IPS-20b (cell line): ENCODE measurements around the gene ARSB.

Experiments
- H3K27ac ChIP-seq: one replicate; pipeline ENCODE4 v1.5.1; 2013; ENCODE audit warnings: low read length
- H3K27me3 ChIP-seq: 2 replicates; pipeline ENCODE4 v1.6.1; 2013; ENCODE audit warnings: mild to moderate bottlenecking, low read length, inconsistent platforms; ENCODE audit not compliant: insufficient read depth
- H3K36me3 ChIP-seq: 2 replicates; pipeline ENCODE4 v1.6.1; 2013; ENCODE audit warnings: low read depth, mild to moderate bottlenecking, inconsistent platforms, low read length, moderate library complexity; ENCODE audit not compliant: insufficient read depth
- H3K4me1 ChIP-seq: 2 replicates; pipeline ENCODE4 v1.6.1; 2013; ENCODE audit warnings: mild to moderate bottlenecking, control low read depth, inconsistent platforms, low read length, moderate library complexity; ENCODE audit not compliant: insufficient read depth
- H3K4me3 ChIP-seq: 2 replicates; pipeline ENCODE4 v1.5.1; 2013; ENCODE audit warnings: mild to moderate bottlenecking, low read length, inconsistent platforms
- H3K9ac ChIP-seq: 2 replicates; pipeline ENCODE4 v1.6.1; 2013; ENCODE audit warnings: low read depth, mild to moderate bottlenecking, inconsistent platforms, low read length, moderate library complexity
- H3K9me3 ChIP-seq: 2 replicates; pipeline ENCODE4 v1.6.1; 2013; ENCODE audit warnings: mild to moderate bottlenecking, low read depth, low read length, inconsistent platforms; ENCODE audit not compliant: insufficient read depth

Gene ARSB

GRCh38 chr5:78927657-78928282, 57.3 kb downstream of the ARSB start:
- Histone ChIP-seq H3K27ac (no peak overlapping the region), H3K36me3 (no peaks in the 10 kb centered on the region), H3K4me1 (peaks cover 42% of the 10 kb centered on the region), H3K27me3 (no peaks in the 10 kb centered on the region), H3K9me3 (no peaks in the 10 kb centered on the region), H3K4me3 (peak overlapping the region; percentile 19; the same call in 1 of the 2 replicates), H3K9ac (no peak overlapping the region)

- H3K4me3 ChIP-seq = peak overlapping the region; percentile 51; the same call in 1 of the 2 replicates
Observed at GRCh38 chr5:78926252-78926651, 58.9 kb downstream of the ARSB start.

GRCh38 chr5:78925129-78925876, 59.8 kb downstream of the ARSB start:
- no peaks in the 10 kb centered on the region for H3K9me3 ChIP-seq
- H3K27me3 ChIP-seq = no peaks in the 10 kb centered on the region
- H3K36me3 ChIP-seq = no peaks in the 10 kb centered on the region
- H3K9ac ChIP-seq = no peak overlapping the region
- no peak overlapping the region for H3K27ac ChIP-seq
- H3K4me3 ChIP-seq = no peak overlapping the region
- H3K4me1 ChIP-seq = peaks cover 34% of the 10 kb centered on the region

More at GRCh38 chr5:78926252-78926651, 58.9 kb downstream of the ARSB start:
- H3K27ac ChIP-seq = peak overlapping the region; percentile 91
- no peaks in the 10 kb centered on the region for H3K9me3 ChIP-seq
- no peaks in the 10 kb centered on the region for H3K27me3 ChIP-seq
- peak overlapping the region; percentile 41; the same call in 1 of the 2 replicates for H3K9ac ChIP-seq
- H3K4me1 ChIP-seq = peaks cover 42% of the 10 kb centered on the region
- H3K36me3 ChIP-seq = no peaks in the 10 kb centered on the region

GRCh38 chr5:78923622-78923970, 61.5 kb downstream of the ARSB start:
- no peak overlapping the region for H3K4me3 ChIP-seq
- H3K4me1 ChIP-seq = peaks cover 30% of the 10 kb centered on the region
- H3K9me3 ChIP-seq = no peaks in the 10 kb centered on the region
- no peak overlapping the region for H3K9ac ChIP-seq
- H3K27me3 ChIP-seq = no peaks in the 10 kb centered on the region
- H3K27ac ChIP-seq = no peak overlapping the region
- no peaks in the 10 kb centered on the region for H3K36me3 ChIP-seq

DNA sequence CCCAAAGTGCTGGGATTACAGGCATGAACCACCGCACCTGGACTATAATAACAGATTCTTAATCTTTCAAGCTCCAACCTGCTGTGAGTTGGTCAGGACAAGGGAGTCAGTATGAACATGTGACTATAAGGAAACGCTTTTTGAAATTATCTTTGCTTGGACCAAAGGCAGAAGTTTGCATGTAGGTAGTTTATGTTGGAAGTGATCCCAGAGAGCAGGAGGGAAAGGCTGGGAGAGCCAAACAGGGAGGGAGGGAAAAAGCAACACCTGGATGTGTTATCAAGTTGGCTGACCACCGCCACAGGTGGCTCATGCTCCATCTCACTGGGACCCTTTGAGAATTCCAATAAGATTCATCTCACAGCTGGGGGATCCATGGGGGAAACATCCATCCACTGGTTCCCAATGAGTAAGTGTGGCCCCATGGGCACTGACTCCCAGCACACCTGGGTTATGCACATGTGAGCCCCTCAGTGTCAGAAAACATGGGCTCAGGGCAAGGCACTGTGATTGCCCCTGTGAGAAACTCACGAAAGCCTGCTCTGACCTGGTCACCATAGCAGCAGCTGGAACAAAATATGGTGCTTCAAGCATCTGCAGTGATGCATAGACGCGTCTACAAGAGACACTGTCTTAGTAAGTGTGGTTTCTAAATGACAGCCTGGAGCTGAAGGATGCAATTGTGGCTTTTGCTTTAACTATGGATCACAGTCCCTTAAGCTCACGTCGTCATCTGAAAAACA, 62.1 kb downstream of the ARSB start:
- Histone ChIP-seq H3K9me3 (no peaks in the 10 kb centered on the region), H3K4me1 (peaks cover 30% of the 10 kb centered on the region), H3K36me3 (no peaks in the 10 kb centered on the region), H3K9ac (no peak overlapping the region), H3K27ac (no peak overlapping the region), H3K27me3 (no peaks in the 10 kb centered on the region), H3K4me3 (no peak overlapping the region)

DNA sequence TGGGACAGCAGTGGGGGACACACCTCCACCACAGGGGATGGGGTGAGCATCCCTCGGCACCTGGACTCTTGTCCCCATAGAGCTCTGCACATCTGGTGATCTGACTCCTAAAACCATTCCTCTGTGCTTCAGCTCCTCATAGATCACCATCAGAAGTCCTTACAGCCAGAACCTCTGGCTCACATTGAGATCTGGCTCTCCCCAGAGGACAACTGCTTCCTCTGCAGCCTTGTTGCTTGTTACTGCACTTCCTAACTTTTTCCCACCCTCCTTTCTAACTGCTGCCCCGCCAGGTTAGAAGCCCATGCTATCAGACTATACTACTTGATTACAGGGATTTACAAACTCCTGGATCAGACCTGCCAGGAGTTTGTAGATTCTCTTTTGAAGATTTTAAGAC, 64.5 kb downstream of the ARSB start:
- Histone ChIP-seq H3K9ac (no peak overlapping the region), H3K4me3 (no peak overlapping the region), H3K9me3 (no peaks in the 10 kb centered on the region), H3K27ac (no peak overlapping the region), H3K27me3 (no peaks in the 10 kb centered on the region), H3K36me3 (no peaks in the 10 kb centered on the region), H3K4me1 (peaks cover 10% of the 10 kb centered on the region)

- Histone ChIP-seq H3K4me3 (no peak overlapping the region), H3K4me1 (peaks cover 2% of the 10 kb centered on the region), H3K9ac (no peak overlapping the region), H3K36me3 (no peaks in the 10 kb centered on the region), H3K27me3 (no peaks in the 10 kb centered on the region), H3K9me3 (no peaks in the 10 kb centered on the region), H3K27ac (no peak overlapping the region)
Observed at GRCh38 chr5:78919796-78920195, 65.3 kb downstream of the ARSB start.

DNA sequence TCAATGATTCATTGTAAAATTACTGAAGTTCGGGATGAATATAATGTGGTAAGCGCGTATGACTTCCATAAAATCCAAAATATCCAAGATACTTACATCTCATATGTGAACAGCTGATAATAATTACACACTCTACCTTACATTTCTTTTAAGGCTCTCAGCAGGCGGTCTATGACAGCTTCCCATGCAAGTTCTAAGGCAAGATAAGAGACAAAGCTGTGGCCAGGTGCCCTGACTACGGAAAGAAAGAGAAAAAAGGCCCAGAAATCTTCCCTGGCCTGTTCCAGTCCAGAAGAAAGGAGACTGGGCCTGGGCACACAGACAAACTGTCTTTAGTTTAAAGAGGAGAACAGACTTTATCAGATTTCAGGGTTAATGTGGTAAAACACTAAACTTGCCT, 69.1 kb downstream of the ARSB start:
- H3K36me3 ChIP-seq = no peaks in the 10 kb centered on the region
- H3K9ac ChIP-seq = no peak overlapping the region
- H3K27me3 ChIP-seq = no peaks in the 10 kb centered on the region
- H3K4me3 ChIP-seq = no peak overlapping the region
- H3K9me3 ChIP-seq = no peaks in the 10 kb centered on the region
- no peaks in the 10 kb centered on the region for H3K4me1 ChIP-seq
- H3K27ac ChIP-seq = no peak overlapping the region

GRCh38 chr5:78915170-78915569, 69.9 kb downstream of the ARSB start:
- H3K4me1 ChIP-seq = no peaks in the 10 kb centered on the region
- no peaks in the 10 kb centered on the region for H3K36me3 ChIP-seq
- no peaks in the 10 kb centered on the region for H3K9me3 ChIP-seq
- no peaks in the 10 kb centered on the region for H3K27me3 ChIP-seq
- H3K9ac ChIP-seq = no peak overlapping the region
- no peak overlapping the region for H3K4me3 ChIP-seq
- no peak overlapping the region for H3K27ac ChIP-seq

DNA sequence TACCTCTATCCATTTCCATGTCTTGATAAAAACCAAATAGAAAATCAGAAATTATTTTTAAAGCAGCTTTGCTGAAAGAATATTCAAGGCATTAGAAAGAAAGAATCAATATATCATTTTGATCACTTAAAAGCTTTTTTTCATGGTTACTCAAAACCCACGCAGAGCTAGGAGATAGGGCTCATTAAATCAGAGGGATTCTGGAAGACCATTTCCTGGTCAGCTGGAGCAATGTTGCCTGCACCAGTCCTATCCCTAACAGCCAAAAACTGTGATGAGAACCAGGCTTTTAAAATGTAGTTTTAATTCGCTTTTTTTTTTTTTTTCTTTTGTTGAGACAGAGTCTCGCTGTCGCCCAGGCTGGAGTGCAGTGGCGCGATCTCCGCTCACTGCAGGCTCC, 72.3 kb downstream of the ARSB start:
- Histone ChIP-seq H3K27me3 (no peaks in the 10 kb centered on the region), H3K9me3 (no peaks in the 10 kb centered on the region), H3K4me1 (peaks cover 11% of the 10 kb centered on the region; the same call in 1 of the 2 replicates), H3K36me3 (no peaks in the 10 kb centered on the region), H3K9ac (no peak overlapping the region), H3K27ac (no peak overlapping the region), H3K4me3 (no peak overlapping the region)

DNA sequence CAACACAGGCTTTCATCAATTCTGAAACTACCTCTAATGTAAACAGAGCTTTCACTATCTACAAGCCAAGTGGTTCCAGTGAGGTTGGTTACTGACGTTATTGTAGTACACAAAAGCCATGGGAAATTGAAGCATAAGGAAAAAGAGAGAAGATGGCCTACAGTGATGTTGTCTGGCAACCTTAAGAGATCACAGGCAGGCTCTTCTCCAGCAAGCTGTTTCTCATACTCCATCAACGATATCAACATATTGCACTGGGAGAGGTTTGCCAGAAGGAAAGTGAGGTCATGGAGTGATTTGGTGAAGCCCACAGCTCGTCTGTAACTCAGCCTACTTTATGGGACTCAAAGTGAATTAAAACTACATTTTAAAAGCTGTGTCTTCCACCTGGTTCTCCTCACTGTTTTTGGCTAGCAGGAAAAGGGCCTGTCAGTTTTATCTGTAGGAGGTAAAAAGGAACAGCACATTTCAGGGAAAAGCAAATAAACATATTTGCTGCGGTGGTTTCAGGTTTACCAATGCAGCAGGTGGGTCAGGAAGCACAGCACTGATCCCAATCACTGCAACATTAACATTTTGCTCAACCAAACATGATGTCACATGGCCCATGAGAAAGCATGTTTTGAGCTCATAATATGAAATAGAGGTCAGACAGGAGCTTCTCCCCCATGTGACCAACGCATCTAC, 72.9 kb downstream of the ARSB start:
- Histone ChIP-seq H3K9ac (no peak overlapping the region), H3K36me3 (no peaks in the 10 kb centered on the region), H3K4me1 (peaks cover 13% of the 10 kb centered on the region; the same call in 1 of the 2 replicates), H3K9me3 (no peaks in the 10 kb centered on the region), H3K27me3 (no peaks in the 10 kb centered on the region), H3K4me3 (no peak overlapping the region), H3K27ac (no peak overlapping the region)
